Measurements from ENCODE around the gene LIMS2.

DNA sequence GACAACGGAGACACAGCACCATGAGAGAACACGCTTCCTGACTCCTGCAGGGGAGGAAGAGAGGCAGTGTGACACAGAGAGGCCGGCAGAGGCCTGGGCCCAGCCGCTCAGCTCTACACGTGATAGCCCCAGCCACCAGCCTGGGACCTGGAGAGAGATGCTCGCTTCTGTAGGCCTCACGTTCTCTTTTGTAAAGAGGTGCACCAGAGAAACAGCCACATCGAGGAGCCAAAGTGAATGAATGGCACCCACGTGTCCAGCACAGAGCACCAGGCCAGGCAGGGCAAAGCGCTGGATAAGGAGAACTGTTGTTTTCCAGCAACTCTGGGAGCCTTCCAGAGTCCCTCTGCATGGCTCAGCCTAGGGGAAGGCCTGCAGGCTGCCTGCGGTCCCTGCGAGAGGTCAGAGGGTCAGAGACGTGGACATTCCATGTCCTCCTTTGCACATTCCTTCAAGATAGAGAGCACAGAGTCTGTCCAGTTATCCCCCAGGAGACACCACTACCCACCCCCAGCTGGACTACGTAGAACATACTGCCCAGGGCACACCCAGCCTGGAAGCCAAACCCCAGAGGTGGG, 14.2 kb downstream of the LIMS2 start:
- TF ChIP-seq GATA2 (IDR thresholded peaks at IDR 0.05; ENCODE audit: low read depth, low read length) (no peak), GATA3 (IDR thresholded peaks at IDR 0.05; ENCODE audit: low read depth, low read length) (no peak)

Data from SH-SY5Y (cell line).